Neural crest cell (in vitro differentiated cells): ENCODE measurements around the gene TMEM164. TPM values are rescaled to one million over a fixed set of nuclear protein-coding genes. Genes with fewer than 3 reads are reported as not detected.

Source experiments
- DNase-seq: peaks from one replicate; pipeline ENCODE4 v3.0.0; 2021; ENCODE audit warnings: low read depth, mixed read lengths, low spot score
- H3K27ac Mint-ChIP-seq: one replicate; pipeline ENCODE4 v1.8.0; 2021; ENCODE audit warnings: mild to moderate bottlenecking, mixed read lengths; ENCODE audit not compliant: unreplicated experiment
- H3K27me3 Mint-ChIP-seq: 2 replicates; pipeline ENCODE4 v1.8.0; 2021; ENCODE audit warnings: low read depth, mild to moderate bottlenecking, mixed read lengths
- H3K36me3 Mint-ChIP-seq: 2 replicates; pipeline ENCODE4 v1.8.0; 2021; ENCODE audit warnings: low read depth, mild to moderate bottlenecking, mixed read lengths
- H3K4me1 Mint-ChIP-seq: 2 replicates; pipeline ENCODE4 v1.8.0; 2021; ENCODE audit warnings: mixed read lengths
- H3K4me3 Mint-ChIP-seq: one replicate; pipeline ENCODE4 v1.8.0; 2021; ENCODE audit warnings: mild to moderate bottlenecking, mixed read lengths
- H3K9me3 Mint-ChIP-seq: 2 replicates; pipeline ENCODE4 v1.8.0; 2021; ENCODE audit warnings: mixed read lengths
- CTCF ChIP-seq: fragments of 200-600 bp; sonication (generic); conservative IDR thresholded peaks from 2 replicates; pipeline ENCODE4 v1.5.0; 2021; ENCODE audit warnings: antibody characterized with exemption, mild to moderate bottlenecking
- total RNA-seq: library from RNA; stranded (reverse); gene quantifications from 2 replicates; pipeline ENCODE4 v1.2.1, GENCODE V29; 2021

TMEM164 gene
- total RNA-seq, 1 donor from 2014 or later = 90.2 TPM

DNA sequence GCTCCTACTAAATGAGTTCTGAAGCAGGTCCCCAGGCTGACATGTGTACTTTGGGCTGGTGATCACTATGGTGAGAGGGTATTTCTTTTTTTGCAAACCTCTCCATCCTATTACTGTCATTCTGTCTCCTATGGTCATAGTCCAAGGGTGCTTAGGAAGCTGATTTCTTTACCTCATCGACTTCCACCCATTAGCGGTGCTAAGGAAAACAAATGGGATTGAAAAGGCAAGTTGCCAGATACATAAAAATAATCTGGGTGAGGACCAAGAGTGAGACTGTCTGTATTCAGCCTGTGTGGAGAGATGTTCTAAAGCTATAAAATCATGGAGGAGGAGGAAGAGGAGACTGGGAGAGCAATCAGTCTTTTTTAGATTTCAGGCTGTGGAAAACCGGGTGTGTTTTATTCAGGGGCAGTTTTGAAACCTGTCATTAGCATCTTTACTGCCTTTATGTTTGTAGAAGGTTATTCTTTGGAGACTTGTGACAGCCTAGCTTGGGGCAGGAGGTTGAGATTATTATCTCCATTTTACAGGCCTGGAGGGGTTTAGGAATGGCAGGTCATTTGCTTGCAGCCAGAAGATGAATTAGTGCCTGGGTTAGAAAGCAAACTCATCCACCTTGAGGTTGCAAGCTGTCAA lies 1.9 kb downstream of the TMEM164 start:
- Mint-ChIP-seq H3K4me3 (peak overlapping the region; percentile 97), H3K27me3 (no peaks in the 10 kb centered on the region), H3K4me1 (peaks cover 75% of the 10 kb centered on the region), H3K9me3 (no peaks in the 10 kb centered on the region), H3K36me3 (peaks cover 2% of the 10 kb centered on the region), H3K27ac (no peak overlapping the region)
- DNase-seq = no peak
- no peak for TF ChIP-seq CTCF

DNA sequence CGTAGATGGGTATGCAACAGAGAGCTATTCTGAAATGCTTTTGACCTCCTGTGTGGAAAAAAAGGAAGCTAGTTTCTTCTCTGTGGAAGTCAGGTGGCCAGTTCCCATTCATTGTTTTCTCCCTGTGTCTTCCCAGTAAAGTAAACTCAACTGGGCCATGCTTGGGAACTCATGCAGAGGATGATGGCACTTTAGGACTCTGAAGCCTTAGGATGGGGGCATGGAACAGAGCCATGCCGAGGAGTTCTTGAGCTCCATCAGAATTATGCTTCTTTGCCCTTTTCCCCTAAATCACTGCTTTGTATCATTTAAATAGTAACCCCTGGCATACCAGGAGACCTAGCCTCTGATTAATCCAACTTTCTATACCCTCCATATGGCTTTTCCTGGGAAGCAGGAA lies 3.2 kb downstream of the TMEM164 start:
- H3K27ac Mint-ChIP-seq = peak overlapping the region; percentile 84
- H3K27me3 Mint-ChIP-seq = no peaks in the 10 kb centered on the region
- peaks cover 2% of the 10 kb centered on the region for H3K36me3 Mint-ChIP-seq
- DNase-seq = no peak
- no peaks in the 10 kb centered on the region for H3K9me3 Mint-ChIP-seq
- TF ChIP-seq CTCF = no peak
- peaks cover 80% of the 10 kb centered on the region for H3K4me1 Mint-ChIP-seq
- H3K4me3 Mint-ChIP-seq = peak overlapping the region; percentile 97

DNA sequence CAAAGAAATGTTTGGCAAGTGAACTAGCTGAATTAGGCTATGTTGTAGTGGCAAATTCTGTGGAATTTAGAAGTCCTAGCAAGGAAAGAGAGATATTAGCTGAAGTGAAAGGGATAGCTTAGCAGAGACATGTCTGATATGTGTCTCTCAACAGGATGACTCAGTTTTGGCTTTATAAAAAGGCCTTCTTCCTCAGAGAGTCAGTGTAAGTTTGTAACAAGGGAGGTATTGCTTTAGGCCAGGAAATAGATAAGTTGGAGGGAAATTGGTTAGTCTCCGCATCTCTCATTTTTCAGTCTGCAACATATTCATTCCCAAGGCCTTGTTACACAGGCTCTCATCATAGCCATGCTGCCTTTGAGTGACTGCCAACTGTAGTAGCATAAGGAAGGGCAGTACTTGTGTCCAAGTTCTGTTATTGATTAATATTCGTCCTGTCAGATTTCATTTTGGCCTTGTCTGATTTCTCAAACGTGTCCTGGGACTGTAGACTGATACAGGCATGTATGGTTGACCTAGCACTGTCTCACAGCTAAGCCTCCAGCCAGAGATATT lies 4.0 kb downstream of the TMEM164 start:
- TF ChIP-seq CTCF = no peak
- H3K27ac Mint-ChIP-seq = peak overlapping the region; percentile 38

GRCh38 chrX:110008011-110008635 lies 5.2 kb downstream of the TMEM164 start:
- Mint-ChIP-seq H3K36me3 (peaks cover 2% of the 10 kb centered on the region), H3K4me1 (peaks cover 73% of the 10 kb centered on the region), H3K27me3 (no peaks in the 10 kb centered on the region), H3K27ac (no peak overlapping the region), H3K9me3 (no peaks in the 10 kb centered on the region), H3K4me3 (no peak overlapping the region)
- no peak for TF ChIP-seq CTCF
- DNase-seq = no peak

More for the DNA sequence above, 4.0 kb downstream of the TMEM164 start:
- Mint-ChIP-seq H3K9me3 (no peaks in the 10 kb centered on the region), H3K4me1 (peaks cover 73% of the 10 kb centered on the region), H3K36me3 (peaks cover 2% of the 10 kb centered on the region), H3K4me3 (peak overlapping the region; percentile 45), H3K27me3 (no peaks in the 10 kb centered on the region)
- DNase-seq = no peak

DNA sequence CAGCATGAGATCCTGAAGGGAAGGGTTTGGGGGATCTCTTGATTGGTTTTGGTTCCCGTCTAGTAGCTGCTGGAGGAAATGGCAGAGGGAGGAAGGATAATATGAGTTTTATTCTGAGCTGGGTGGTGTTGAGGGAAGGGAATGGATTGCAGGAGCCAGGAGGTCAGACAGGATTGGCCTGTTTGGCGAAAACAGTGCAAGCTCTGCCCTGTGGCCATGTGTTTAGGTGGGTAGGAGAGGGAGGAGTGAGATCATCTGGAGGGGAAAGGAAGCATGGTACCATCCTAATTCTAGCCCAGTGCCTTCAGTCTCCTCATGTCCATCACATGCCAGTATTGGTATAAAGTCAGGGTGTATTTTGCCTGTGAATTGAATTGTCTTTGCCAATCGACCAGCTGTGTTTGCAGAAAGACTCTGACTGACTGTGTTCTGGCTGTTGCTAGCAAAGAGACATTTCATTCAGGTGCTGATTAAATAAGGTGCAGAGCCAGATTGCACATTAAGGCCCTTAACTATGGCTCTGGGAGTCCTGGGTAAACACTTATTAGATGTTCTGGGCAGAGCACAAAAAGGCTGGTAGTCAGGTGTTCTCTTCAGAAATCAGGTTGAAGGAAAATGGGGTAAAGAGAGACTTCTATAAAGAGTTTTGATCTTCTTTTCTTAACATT lies 10.0 kb downstream of the TMEM164 start:
- Mint-ChIP-seq H3K9me3 (no peaks in the 10 kb centered on the region), H3K36me3 (peaks cover 7% of the 10 kb centered on the region), H3K27ac (peak overlapping the region; percentile 72), H3K4me1 (peaks cover 56% of the 10 kb centered on the region), H3K4me3 (no peak overlapping the region), H3K27me3 (no peaks in the 10 kb centered on the region)
- TF ChIP-seq CTCF = no peak
- DNase-seq = no peak
